GM12875 (cell line): ENCODE results near the gene MAMSTR.
"Not testable (repeated sequence)": the region's sequence is repeated elsewhere in the genome, so short reads cannot be mapped to it uniquely, and the experiment has no call there.

ENCODE experiments used
- H3K4me3 ChIP-seq: one replicate; pipeline ENCODE4 v1.5.1; 2011; ENCODE audit warnings: low read depth, low read length, control low read depth
- TF ChIP-seq, protein P1 (sequence below): IDR thresholded peaks from 2 replicates; pipeline ENCODE4 v1.5.1; 2011; ENCODE audit warnings: low read depth, mild to moderate bottlenecking, control low read depth, inconsistent platforms, low read length, moderate library complexity, borderline replicate concordance; ENCODE audit not compliant: insufficient read depth

MAMSTR gene

DNA sequence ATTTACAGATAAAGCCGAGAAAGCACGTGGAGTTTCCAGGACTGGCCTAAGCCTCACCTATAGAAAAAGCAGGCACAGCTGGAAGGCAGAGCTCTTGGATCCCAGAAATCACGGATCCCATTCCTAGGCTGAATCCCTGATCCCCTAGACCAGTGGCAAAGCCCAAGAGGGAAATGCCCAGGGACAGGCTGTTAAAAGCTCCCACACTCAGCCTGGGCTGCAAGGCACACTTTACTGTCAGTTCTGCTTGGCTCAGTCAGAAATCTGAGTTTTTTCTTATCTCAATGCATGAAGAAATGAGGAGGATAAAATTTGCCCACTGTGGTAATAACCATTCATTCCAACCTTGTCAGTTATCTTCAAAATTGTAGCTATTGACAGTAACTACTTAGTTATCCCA is 31.7 kb downstream of the MAMSTR start:
- H3K4me3 ChIP-seq = no peak overlapping the region
- TF ChIP-seq, protein P1, sequence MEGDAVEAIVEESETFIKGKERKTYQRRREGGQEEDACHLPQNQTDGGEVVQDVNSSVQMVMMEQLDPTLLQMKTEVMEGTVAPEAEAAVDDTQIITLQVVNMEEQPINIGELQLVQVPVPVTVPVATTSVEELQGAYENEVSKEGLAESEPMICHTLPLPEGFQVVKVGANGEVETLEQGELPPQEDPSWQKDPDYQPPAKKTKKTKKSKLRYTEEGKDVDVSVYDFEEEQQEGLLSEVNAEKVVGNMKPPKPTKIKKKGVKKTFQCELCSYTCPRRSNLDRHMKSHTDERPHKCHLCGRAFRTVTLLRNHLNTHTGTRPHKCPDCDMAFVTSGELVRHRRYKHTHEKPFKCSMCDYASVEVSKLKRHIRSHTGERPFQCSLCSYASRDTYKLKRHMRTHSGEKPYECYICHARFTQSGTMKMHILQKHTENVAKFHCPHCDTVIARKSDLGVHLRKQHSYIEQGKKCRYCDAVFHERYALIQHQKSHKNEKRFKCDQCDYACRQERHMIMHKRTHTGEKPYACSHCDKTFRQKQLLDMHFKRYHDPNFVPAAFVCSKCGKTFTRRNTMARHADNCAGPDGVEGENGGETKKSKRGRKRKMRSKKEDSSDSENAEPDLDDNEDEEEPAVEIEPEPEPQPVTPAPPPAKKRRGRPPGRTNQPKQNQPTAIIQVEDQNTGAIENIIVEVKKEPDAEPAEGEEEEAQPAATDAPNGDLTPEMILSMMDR = no peak

DNA sequence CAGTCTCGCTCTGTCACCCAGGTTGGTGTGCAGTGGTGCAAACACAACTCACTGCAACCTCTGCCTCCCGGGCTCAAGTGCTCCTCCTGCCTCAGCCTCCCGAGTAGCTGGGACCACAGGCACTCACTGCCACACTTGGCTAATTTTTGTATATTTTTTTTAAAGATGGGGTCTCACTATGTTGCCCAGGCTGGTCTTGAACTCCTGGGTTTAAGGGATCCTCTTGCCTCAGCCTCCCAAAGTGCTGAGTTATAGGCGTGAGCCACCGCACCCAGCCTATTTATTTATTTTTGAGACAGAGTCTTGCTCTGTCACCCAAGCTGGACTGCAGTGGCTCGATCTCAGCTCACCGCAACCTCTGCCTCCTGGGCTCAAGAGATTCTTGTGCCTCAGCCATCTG is 32.9 kb downstream of the MAMSTR start:
- H3K4me3 ChIP-seq = not testable (repeated sequence)

GRCh38 chr19:48686088-48686487 is 33.4 kb downstream of the MAMSTR start:
- TF ChIP-seq, protein P1 = no peak
- no peak overlapping the region for H3K4me3 ChIP-seq

- TF ChIP-seq, protein P1 = no peak
- no peak overlapping the region for H3K4me3 ChIP-seq
These were observed 33.9 kb downstream of the MAMSTR start for GRCh38 chr19:48685583-48685982.

GRCh38 chr19:48683349-48683748 is 36.2 kb downstream of the MAMSTR start:
- TF ChIP-seq, protein P1 = no peak
- no peak overlapping the region for H3K4me3 ChIP-seq

GRCh38 chr19:48681127-48681470 is 38.4 kb downstream of the MAMSTR start:
- TF ChIP-seq, protein P1 = no peak
- H3K4me3 ChIP-seq = no peak overlapping the region

- H3K4me3 ChIP-seq = no peak overlapping the region
- TF ChIP-seq, protein P1 = no peak
These were observed 38.9 kb downstream of the MAMSTR start for GRCh38 chr19:48680436-48681126.

DNA sequence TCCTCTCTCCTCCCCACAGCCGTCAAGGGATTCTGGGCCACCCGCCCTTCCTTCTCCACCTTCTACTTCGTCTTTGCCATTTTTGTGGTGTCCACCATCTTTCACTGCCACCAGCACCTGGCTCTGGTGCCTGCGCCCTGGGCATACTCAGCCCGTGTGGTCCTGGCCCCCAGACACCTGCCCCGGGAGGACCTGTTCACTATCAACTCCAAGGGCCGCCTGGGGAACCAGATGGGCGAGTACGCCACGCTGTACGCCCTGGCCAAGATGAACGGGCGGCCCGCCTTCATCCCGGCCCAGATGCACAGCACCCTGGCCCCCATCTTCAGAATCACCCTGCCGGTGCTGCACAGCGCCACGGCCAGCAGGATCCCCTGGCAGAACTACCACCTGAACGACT is 39.5 kb downstream of the MAMSTR start:
- H3K4me3 ChIP-seq = not testable (repeated sequence)
